ENCODE results near the gene BCL2L15.

DNA sequence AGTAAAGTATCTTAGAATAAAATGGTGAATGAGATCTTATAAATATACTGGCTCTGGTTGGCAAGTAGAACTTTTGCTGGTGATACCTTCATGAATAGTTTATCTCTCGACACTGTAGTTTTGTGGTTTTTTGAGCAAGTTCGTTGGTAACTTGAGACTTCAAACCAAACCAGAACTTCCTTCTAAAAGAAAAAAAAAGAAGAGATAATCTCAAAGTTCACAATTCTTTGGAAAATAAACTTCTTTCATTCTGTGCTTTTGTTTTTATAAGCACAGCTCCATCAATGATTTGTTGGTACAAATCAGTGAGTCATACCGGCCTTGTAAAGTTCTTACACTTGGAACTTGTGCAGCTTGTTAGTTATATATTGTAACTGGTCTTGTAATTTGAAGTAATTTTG lies 44.1 kb upstream of the BCL2L15 start:
- TF ChIP-seq POLR2A (IDR thresholded peaks at IDR 0.05; ENCODE audit: low read depth, low read length): no peak
- TF ChIP-seq POLR2AphosphoS5 (IDR thresholded peaks at IDR 0.05; ENCODE audit: low read depth, low read length): no peak
- no peak for TF ChIP-seq TAF1 (IDR thresholded peaks at IDR 0.05; ENCODE audit: borderline replicate concordance, low read depth, low read length)
